T-helper 1 cell treated with Interleukin-12 subunit alpha and Interleukin-12 subunit beta and Interleukin-4 antibody, amounts not matched to agents 30 ng/mL and 1 ng/mL, for 36 hours (primary cell): Measurements from ENCODE around the gene SLIT3. TPM values are rescaled to one million over a fixed set of nuclear protein-coding genes. Genes with fewer than 3 reads are reported as not detected.

ENCODE experiments used
- intact Hi-C: fragments of 100-400 bp; cut with micrococcal nuclease; formaldehyde crosslinking; loops from one replicate; pipeline ENCODE4 v1.15.1; 2024
- total RNA-seq: library from RNA; stranded (reverse); gene quantifications from 2 replicates; pipeline ENCODE4 v1.2.3, GENCODE V29; 2022

The SLIT3 gene
- total RNA-seq, 1 donor from 2014 or later, result not detected

- intact Hi-C loops, result no loop called here
These were observed 422.7 kb downstream of the SLIT3 start for GRCh38 chr5:168878135-168878745.

GRCh38 chr5:168877132-168877892 is 423.6 kb downstream of the SLIT3 start:
- intact Hi-C loops, result no loop called here

- intact Hi-C loops, result no loop called here
These were observed 424.5 kb downstream of the SLIT3 start for GRCh38 chr5:168876419-168876818.

GRCh38 chr5:168875832-168876231 is 425.1 kb downstream of the SLIT3 start:
- intact Hi-C loops, result no loop called here

GRCh38 chr5:168874713-168875380 is 426.1 kb downstream of the SLIT3 start:
- intact Hi-C loops, result no loop called here

- intact Hi-C loops, result no loop called here
These were observed 428.7 kb downstream of the SLIT3 start for GRCh38 chr5:168872246-168872645.

GRCh38 chr5:168870910-168871309 is 430.0 kb downstream of the SLIT3 start:
- intact Hi-C loops, result no loop called here

- intact Hi-C loops, result no loop called here
These were observed 431.2 kb downstream of the SLIT3 start for GRCh38 chr5:168869615-168870227.

GRCh38 chr5:168867241-168867640 is 433.7 kb downstream of the SLIT3 start:
- intact Hi-C loops, result no loop called here

GRCh38 chr5:168865968-168866367 is 435.0 kb downstream of the SLIT3 start:
- intact Hi-C loops, result no loop called here

- intact Hi-C loops, result no loop called here
These were observed 437.9 kb downstream of the SLIT3 start for GRCh38 chr5:168863021-168863420.

GRCh38 chr5:168860503-168860902 is 440.4 kb downstream of the SLIT3 start:
- intact Hi-C loops, result no loop called here

GRCh38 chr5:168860081-168860480 is 440.9 kb downstream of the SLIT3 start:
- intact Hi-C loops, result no loop called here

- intact Hi-C loops, result no loop called here
These were observed 441.5 kb downstream of the SLIT3 start for GRCh38 chr5:168859471-168859870.

GRCh38 chr5:168858994-168859393 is 441.9 kb downstream of the SLIT3 start:
- intact Hi-C loops, result no loop called here

GRCh38 chr5:168858371-168858770 is 442.6 kb downstream of the SLIT3 start:
- intact Hi-C loops, result no loop called here

- intact Hi-C loops, result no loop called here
These were observed 447.0 kb downstream of the SLIT3 start for GRCh38 chr5:168853972-168854371.

- intact Hi-C loops, result no loop called here
These were observed 448.6 kb downstream of the SLIT3 start for GRCh38 chr5:168852329-168852728.

- intact Hi-C loops, result no loop called here
These were observed 449.0 kb downstream of the SLIT3 start for GRCh38 chr5:168851902-168852321.

GRCh38 chr5:168850683-168851082 is 450.3 kb downstream of the SLIT3 start:
- intact Hi-C loops, result no loop called here

- intact Hi-C loops, result no loop called here
These were observed 452.4 kb downstream of the SLIT3 start for GRCh38 chr5:168848569-168848968.

- intact Hi-C loops, result no loop called here
These were observed 453.3 kb downstream of the SLIT3 start for GRCh38 chr5:168847511-168848073.
